IPS-15b (cell line): ENCODE measurements around the gene PITPNC1.

Experiments used
- H3K27me3 ChIP-seq: one replicate; pipeline ENCODE4 v1.6.1; 2013; ENCODE audit warnings: low read length; ENCODE audit not compliant: control insufficient read depth, insufficient read depth
- H3K36me3 ChIP-seq: one replicate; pipeline ENCODE4 v1.6.1; 2013; ENCODE audit warnings: low read length; ENCODE audit not compliant: control insufficient read depth, insufficient read depth
- H3K4me1 ChIP-seq: one replicate; pipeline ENCODE4 v1.6.1; 2013; ENCODE audit warnings: mild to moderate bottlenecking, low read length; ENCODE audit not compliant: control insufficient read depth, insufficient read depth
- H3K4me3 ChIP-seq: one replicate; pipeline ENCODE4 v1.5.1; 2013; ENCODE audit warnings: low read depth, low read length
- H3K9ac ChIP-seq: one replicate; pipeline ENCODE4 v1.6.1; 2013; ENCODE audit warnings: low read depth, mild to moderate bottlenecking, low read length
- H3K9me3 ChIP-seq: one replicate; pipeline ENCODE4 v1.6.1; 2013; ENCODE audit warnings: mild to moderate bottlenecking, low read length; ENCODE audit not compliant: control insufficient read depth, insufficient read depth

Gene PITPNC1

GRCh38 chr17:67528751-67529436 lies 151.8 kb downstream of the PITPNC1 start:
- Histone ChIP-seq H3K4me3 (no peak overlapping the region), H3K36me3 (peaks cover 4% of the 10 kb centered on the region), H3K27me3 (no peaks in the 10 kb centered on the region), H3K4me1 (peaks cover 5% of the 10 kb centered on the region), H3K9me3 (no peaks in the 10 kb centered on the region), H3K9ac (peak overlapping the region; percentile 17)

- H3K36me3 ChIP-seq, result peaks cover 4% of the 10 kb centered on the region
- no peaks in the 10 kb centered on the region for H3K9me3 ChIP-seq
- H3K27me3 ChIP-seq, result no peaks in the 10 kb centered on the region
- no peak overlapping the region for H3K4me3 ChIP-seq
- peaks cover 5% of the 10 kb centered on the region for H3K4me1 ChIP-seq
- no peak overlapping the region for H3K9ac ChIP-seq
These were observed 154.2 kb downstream of the PITPNC1 start for GRCh38 chr17:67531291-67531690.

- Histone ChIP-seq H3K4me1 (peaks cover 5% of the 10 kb centered on the region), H3K4me3 (no peak overlapping the region), H3K36me3 (peaks cover 4% of the 10 kb centered on the region), H3K9ac (no peak overlapping the region), H3K27me3 (no peaks in the 10 kb centered on the region), H3K9me3 (no peaks in the 10 kb centered on the region)
These were observed 155.3 kb downstream of the PITPNC1 start for GRCh38 chr17:67532326-67532871.

- peaks cover 4% of the 10 kb centered on the region for H3K36me3 ChIP-seq
- H3K9me3 ChIP-seq, result no peaks in the 10 kb centered on the region
- H3K27me3 ChIP-seq, result no peaks in the 10 kb centered on the region
- H3K4me1 ChIP-seq, result no peaks in the 10 kb centered on the region
- H3K4me3 ChIP-seq, result no peak overlapping the region
- no peak overlapping the region for H3K9ac ChIP-seq
These were observed 157.9 kb downstream of the PITPNC1 start for GRCh38 chr17:67534941-67535340.

GRCh38 chr17:67542219-67543114 lies 165.4 kb downstream of the PITPNC1 start:
- Histone ChIP-seq H3K36me3 (no peaks in the 10 kb centered on the region), H3K4me3 (no peak overlapping the region), H3K9me3 (no peaks in the 10 kb centered on the region), H3K4me1 (no peaks in the 10 kb centered on the region), H3K27me3 (no peaks in the 10 kb centered on the region), H3K9ac (no peak overlapping the region)

GRCh38 chr17:67544364-67544955 lies 167.4 kb downstream of the PITPNC1 start:
- Histone ChIP-seq H3K9ac (no peak overlapping the region), H3K27me3 (no peaks in the 10 kb centered on the region), H3K9me3 (no peaks in the 10 kb centered on the region), H3K4me3 (no peak overlapping the region), H3K36me3 (no peaks in the 10 kb centered on the region), H3K4me1 (no peaks in the 10 kb centered on the region)

- no peak overlapping the region for H3K4me3 ChIP-seq
- no peaks in the 10 kb centered on the region for H3K27me3 ChIP-seq
- H3K36me3 ChIP-seq, result no peaks in the 10 kb centered on the region
- no peaks in the 10 kb centered on the region for H3K4me1 ChIP-seq
- H3K9ac ChIP-seq, result no peak overlapping the region
- no peaks in the 10 kb centered on the region for H3K9me3 ChIP-seq
These were observed 169.8 kb downstream of the PITPNC1 start for GRCh38 chr17:67546578-67547527.

- Histone ChIP-seq H3K27me3 (no peaks in the 10 kb centered on the region), H3K36me3 (no peaks in the 10 kb centered on the region), H3K4me3 (no peak overlapping the region), H3K9ac (no peak overlapping the region), H3K9me3 (no peaks in the 10 kb centered on the region), H3K4me1 (no peaks in the 10 kb centered on the region)
These were observed 171.6 kb downstream of the PITPNC1 start for GRCh38 chr17:67548693-67549092.

GRCh38 chr17:67549820-67550219 lies 172.7 kb downstream of the PITPNC1 start:
- Histone ChIP-seq H3K36me3 (no peaks in the 10 kb centered on the region), H3K27me3 (no peaks in the 10 kb centered on the region), H3K4me1 (no peaks in the 10 kb centered on the region), H3K9ac (no peak overlapping the region), H3K4me3 (no peak overlapping the region), H3K9me3 (no peaks in the 10 kb centered on the region)

GRCh38 chr17:67554634-67555033 lies 177.6 kb downstream of the PITPNC1 start:
- no peak overlapping the region for H3K9ac ChIP-seq
- no peaks in the 10 kb centered on the region for H3K4me1 ChIP-seq
- H3K27me3 ChIP-seq, result no peaks in the 10 kb centered on the region
- H3K4me3 ChIP-seq, result no peak overlapping the region
- no peaks in the 10 kb centered on the region for H3K9me3 ChIP-seq
- no peaks in the 10 kb centered on the region for H3K36me3 ChIP-seq

GRCh38 chr17:67555855-67556254 lies 178.8 kb downstream of the PITPNC1 start:
- H3K9me3 ChIP-seq, result no peaks in the 10 kb centered on the region
- no peak overlapping the region for H3K9ac ChIP-seq
- no peaks in the 10 kb centered on the region for H3K27me3 ChIP-seq
- H3K4me3 ChIP-seq, result no peak overlapping the region
- H3K36me3 ChIP-seq, result no peaks in the 10 kb centered on the region
- no peaks in the 10 kb centered on the region for H3K4me1 ChIP-seq
